SK-N-MC (cell line): ENCODE measurements around the gene TMEM138.

ENCODE experiments used
- DNase-seq: peaks from one replicate; pipeline ENCODE4 v3.0.0-alpha.2; 2011; ENCODE audit warnings: low read depth, low spot score
- H3K27ac ChIP-seq: fragments of 200-600 bp; sonication (generic); 2 replicates; pipeline ENCODE4 v1.5.1; 2016; ENCODE audit warnings: mixed run types
- H3K36me3 ChIP-seq: fragments of 200-600 bp; sonication (generic); 2 replicates; pipeline ENCODE4 v1.6.1; 2017; ENCODE audit warnings: antibody characterized with exemption, low read length, mixed read lengths; ENCODE audit not compliant: insufficient read depth
- H3K4me3 ChIP-seq: fragments of 200-600 bp; sonication (generic); 2 replicates; pipeline ENCODE4 v1.5.1; 2016
- H3K9ac ChIP-seq: fragments of 200-600 bp; sonication (generic); 2 replicates; pipeline ENCODE4 v1.8.0; 2017; ENCODE audit warnings: mixed run types, mixed read lengths; ENCODE audit not compliant: insufficient read length
- H3K9me3 ChIP-seq: fragments of 200-600 bp; sonication (generic); 2 replicates; pipeline ENCODE4 v1.6.1; 2017; ENCODE audit warnings: low read depth, mild to moderate bottlenecking, antibody characterized with exemption, low read length, moderate library complexity, mixed read lengths
- EZH2 ChIP-seq: fragments of 200-600 bp; sonication (generic); IDR thresholded peaks from one replicate; pipeline ENCODE4 v1.6.1; 2017; ENCODE audit warnings: antibody characterized with exemption
- FOXP2 ChIP-seq: optimal IDR thresholded peaks from 2 replicates; pipeline ENCODE3; 2011; ENCODE audit warnings: mild to moderate bottlenecking, moderate library complexity; ENCODE audit not compliant: insufficient read depth; ENCODE audit errors: extremely low read length, control extremely low read depth
- POLR2AphosphoS5 ChIP-seq: IDR thresholded peaks from 2 replicates; pipeline ENCODE4 v1.6.1; 2012; ENCODE audit warnings: mild to moderate bottlenecking, low read depth, low read length, borderline replicate concordance

The TMEM138 gene

DNA sequence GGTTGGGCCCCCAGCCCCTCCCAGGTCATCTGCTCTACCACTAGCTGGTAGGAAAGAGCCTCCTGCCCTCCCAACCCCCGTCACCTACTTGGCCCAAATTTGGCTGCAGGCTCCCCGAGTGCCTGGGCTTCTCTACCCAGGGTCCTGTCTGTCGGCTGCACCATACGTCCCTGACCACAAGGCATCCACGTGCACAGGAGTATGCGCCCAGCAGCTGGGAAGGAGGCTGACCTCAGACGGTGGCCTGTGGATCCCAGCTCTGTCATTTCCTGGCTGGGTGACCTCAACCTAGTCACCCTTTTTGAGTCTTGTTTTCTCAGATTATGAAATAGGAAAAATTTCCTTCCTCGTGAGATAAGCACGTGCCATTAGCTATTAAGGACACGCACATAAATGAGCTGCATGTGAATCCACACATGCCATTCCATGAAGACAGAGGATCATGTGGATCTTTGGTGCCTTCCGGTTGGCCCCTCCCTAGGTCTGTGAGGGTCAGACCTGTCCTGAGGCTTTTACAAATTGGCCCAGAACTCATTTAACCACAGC is 14.2 kb upstream of the TMEM138 start:
- Histone ChIP-seq H3K4me3 (no peak overlapping the region), H3K9ac (no peak overlapping the region), H3K27ac (no peak overlapping the region), H3K9me3 (no peaks in the 10 kb centered on the region), H3K36me3 (peaks cover 5% of the 10 kb centered on the region)
- no peak for DNase-seq
- TF ChIP-seq EZH2: no peak
- no peak for TF ChIP-seq POLR2AphosphoS5
- TF ChIP-seq FOXP2: no peak

DNA sequence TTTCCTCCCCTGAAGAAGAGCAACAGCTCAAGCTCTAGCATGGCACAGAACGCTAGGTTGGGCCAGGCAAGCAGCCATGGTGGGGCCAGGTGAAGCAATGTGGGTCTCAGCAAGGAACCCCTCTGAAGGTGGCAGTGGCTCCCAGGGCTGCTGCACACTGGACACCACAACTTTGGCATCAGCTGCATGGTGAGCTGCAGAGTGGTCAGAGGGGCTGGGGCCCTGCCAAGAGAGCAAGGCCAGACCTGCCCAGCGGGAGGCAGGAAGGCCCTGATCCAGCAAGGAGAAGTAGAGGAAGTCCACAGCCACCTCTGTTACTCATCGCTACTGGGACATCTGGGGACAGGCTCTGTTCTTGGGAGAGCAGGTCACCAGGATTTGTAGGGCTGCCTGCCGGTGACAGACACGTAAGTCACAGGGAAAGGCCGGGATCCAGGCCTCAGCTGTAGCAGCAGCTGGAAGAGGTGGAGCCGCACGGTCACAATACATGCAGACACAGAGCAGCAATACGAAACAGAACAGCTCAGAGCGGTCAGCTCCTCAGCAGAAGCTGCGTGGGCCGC is 12.9 kb upstream of the TMEM138 start:
- no peak overlapping the region for H3K9ac ChIP-seq
- H3K27ac ChIP-seq: no peak overlapping the region
- DNase-seq: no peak
- no peak for TF ChIP-seq POLR2AphosphoS5
- TF ChIP-seq FOXP2: no peak
- no peak for TF ChIP-seq EZH2
- H3K9me3 ChIP-seq: no peaks in the 10 kb centered on the region
- H3K4me3 ChIP-seq: no peak overlapping the region
- H3K36me3 ChIP-seq: peaks cover 8% of the 10 kb centered on the region

DNA sequence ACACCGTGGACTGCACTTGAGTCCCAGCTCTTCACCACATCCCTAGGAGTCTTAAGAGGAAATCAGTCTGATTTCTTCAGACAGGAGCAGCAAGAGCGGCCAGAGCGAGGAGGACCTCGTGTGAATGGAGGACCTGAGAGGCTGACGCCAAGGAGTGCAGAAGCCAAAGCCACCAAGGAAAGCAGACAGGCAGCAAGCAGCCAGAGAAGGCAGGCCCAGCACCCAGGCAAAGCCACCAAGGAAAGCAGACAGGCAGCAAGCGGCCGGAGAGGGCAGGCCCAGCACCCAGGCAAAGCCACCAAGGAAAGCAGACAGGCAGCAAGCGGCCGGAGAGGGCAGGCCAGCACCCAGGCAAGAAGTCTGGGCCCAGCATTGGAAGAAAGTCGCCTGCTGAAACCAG is 12.3 kb upstream of the TMEM138 start:
- H3K9ac ChIP-seq: no peak overlapping the region
- H3K9me3 ChIP-seq: no peaks in the 10 kb centered on the region
- H3K36me3 ChIP-seq: peaks cover 8% of the 10 kb centered on the region
- no peak overlapping the region for H3K27ac ChIP-seq
- no peak overlapping the region for H3K4me3 ChIP-seq
- TF ChIP-seq EZH2 (no peak), POLR2AphosphoS5 (no peak)
- DNase-seq: no peak

DNA sequence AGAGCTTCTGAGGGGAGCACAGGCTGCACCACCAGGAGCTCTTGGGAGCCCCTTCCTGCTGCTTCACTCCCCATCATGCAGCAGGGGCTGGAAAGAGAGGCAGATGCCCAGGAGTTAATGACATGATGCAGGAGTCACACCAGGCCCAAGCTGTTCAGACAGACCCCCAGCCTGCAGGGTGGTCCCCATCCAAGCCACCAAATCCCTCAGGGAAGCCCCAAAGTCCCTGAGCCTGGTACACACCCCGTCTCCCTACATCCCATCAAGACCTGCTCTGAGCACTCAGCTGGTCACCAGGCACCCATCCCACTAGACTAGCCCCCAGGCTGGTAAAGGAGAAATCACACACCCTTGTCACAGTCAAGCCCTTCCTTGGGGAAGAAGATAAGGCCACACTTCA is 11.8 kb upstream of the TMEM138 start:
- Histone ChIP-seq H3K36me3 (peaks cover 8% of the 10 kb centered on the region), H3K4me3 (no peak overlapping the region), H3K9ac (no peak overlapping the region), H3K27ac (no peak overlapping the region), H3K9me3 (no peaks in the 10 kb centered on the region)
- no peak for DNase-seq
- TF ChIP-seq EZH2: no peak
- no peak for TF ChIP-seq FOXP2

DNA sequence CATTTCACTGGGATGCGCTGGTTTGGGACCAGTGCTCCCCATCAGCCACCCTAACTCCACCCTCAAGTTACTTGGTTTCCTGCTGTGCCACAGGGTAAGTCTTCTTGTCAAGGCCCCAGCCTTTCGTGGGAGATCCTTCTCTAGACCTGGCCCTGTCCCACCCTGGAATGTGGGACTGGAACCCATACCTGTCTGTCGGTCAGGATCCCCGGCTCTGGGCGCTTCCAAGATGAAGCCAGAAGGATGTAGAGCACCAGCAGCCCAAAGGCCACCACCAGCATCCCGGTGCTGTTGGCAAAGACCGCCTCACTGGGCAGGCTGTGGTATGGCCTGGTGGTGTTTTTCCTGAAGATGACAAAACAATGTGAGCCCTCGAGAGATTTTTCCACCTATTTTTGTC is 11.4 kb upstream of the TMEM138 start:
- Histone ChIP-seq H3K4me3 (no peak overlapping the region), H3K9me3 (no peaks in the 10 kb centered on the region), H3K36me3 (peaks cover 8% of the 10 kb centered on the region), H3K27ac (no peak overlapping the region), H3K9ac (no peak overlapping the region)
- DNase-seq: no peak
- no peak for TF ChIP-seq POLR2AphosphoS5
- no peak for TF ChIP-seq FOXP2
- no peak for TF ChIP-seq EZH2

DNA sequence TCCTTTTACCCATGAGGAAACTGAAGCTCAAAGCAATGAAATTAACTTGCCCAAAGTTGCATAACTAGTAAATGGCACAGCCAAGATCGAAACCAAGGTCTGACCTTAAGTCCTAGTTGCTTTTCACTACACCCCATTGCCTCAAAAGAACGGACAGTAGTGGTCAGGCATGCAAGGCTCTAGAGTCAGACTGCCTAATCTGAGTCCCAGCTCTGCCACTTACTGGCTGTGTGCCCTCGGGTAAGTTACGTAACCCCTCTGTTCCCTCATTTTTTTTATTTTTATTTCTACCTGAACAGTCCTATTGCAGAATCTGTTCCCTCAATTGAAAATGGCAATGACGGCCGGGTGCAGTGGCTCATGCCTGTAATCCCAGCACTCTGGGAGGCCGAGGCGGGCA is 10.1 kb upstream of the TMEM138 start:
- Histone ChIP-seq H3K9me3 (no peaks in the 10 kb centered on the region), H3K9ac (no peak overlapping the region), H3K36me3 (peaks cover 8% of the 10 kb centered on the region), H3K27ac (no peak overlapping the region), H3K4me3 (no peak overlapping the region)
- no peak for DNase-seq
- no peak for TF ChIP-seq POLR2AphosphoS5
- no peak for TF ChIP-seq FOXP2
- TF ChIP-seq EZH2: no peak

DNA sequence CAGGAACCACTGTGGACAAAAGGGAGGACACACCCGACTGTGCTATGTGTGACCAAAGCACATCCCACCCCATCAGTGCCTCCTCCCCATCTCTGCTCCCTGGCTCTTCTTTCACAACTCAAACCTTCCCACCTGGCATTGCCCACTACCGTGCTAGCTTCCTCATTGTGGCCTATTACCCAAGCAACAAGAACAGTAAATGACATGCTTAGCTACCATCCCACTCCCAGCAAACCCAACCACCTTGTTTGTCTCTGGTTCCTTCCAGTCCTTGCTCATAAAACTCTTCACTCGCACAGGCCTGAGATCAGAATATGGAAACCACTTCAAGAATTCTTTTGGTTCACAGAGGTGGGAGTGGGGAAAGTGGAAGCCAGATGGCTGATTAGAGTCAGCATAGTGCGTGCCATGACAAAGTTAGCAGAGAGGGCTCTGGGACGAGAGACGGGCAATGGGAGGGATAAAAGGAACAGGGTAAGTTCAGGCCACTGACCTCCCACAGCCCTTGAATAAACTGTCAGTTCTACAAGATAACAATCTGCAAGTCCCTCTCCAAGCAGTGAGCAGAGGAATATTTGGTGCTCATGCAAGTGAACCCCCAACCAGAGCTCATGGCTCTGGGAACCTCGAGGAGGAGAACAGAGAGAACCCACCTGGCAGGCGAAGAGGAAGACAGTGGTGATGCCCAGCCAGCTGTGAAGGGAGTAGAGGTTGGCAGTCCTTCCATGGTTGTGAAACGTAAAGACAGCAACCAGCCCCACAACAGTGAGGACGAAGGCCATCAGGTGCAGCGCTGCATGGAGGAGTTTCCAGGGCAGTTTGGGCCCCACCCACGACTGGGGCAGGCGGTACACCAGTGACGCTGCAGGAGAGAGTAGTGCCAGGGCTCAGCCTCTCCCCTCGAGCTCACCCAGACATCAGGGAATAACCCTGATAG is 8.8 kb upstream of the TMEM138 start:
- no peak overlapping the region for H3K27ac ChIP-seq

DNA sequence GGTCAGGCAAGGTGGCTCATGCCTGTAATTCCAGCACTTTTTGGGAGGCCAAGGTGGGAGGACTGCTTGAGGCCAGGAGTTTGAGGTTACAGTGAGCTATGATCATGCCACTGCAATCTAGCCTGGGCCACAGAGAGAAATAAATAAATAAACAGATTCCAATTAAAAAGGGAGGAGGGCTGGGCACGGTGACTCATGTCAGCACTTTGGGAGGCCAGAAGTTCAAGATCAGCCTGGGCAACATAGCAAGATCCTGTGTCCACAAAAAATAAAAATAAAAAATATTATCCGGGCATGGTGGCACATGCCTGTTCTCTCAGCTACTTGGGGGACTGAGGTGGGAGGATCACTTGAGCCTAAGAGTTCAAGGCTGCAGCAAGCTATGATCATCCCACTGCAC is 8.0 kb upstream of the TMEM138 start:
- no peak for TF ChIP-seq EZH2
- TF ChIP-seq POLR2AphosphoS5: no peak
- TF ChIP-seq FOXP2: no peak

More for the DNA sequence above, 8.8 kb upstream of the TMEM138 start:
- TF ChIP-seq FOXP2 (no peak), EZH2 (no peak), POLR2AphosphoS5 (no peak)
- Histone ChIP-seq H3K9me3 (no peaks in the 10 kb centered on the region), H3K36me3 (peaks cover 8% of the 10 kb centered on the region), H3K9ac (no peak overlapping the region), H3K4me3 (no peak overlapping the region)
- DNase-seq: no peak

More for the DNA sequence above, 8.0 kb upstream of the TMEM138 start:
- Histone ChIP-seq H3K36me3 (peaks cover 8% of the 10 kb centered on the region), H3K27ac (no peak overlapping the region), H3K9ac (no peak overlapping the region), H3K9me3 (no peaks in the 10 kb centered on the region), H3K4me3 (no peak overlapping the region)
- no peak for DNase-seq
